Mucosa of rectum (tissue), 2 donors: ENCODE results near the gene RTN4RL2.

ENCODE experiments used
- H3K27ac ChIP-seq, 2 donors: one replicate each; pipeline ENCODE4 v1.7.0; 2013; ENCODE audit warnings: inconsistent platforms in 2 of 2, low read depth in 2 of 2, low read length in 2 of 2
- H3K27me3 ChIP-seq, 2 donors: one replicate each; pipeline ENCODE4 v1.7.0; 2013; ENCODE audit warnings: low read length in 2 of 2; ENCODE audit not compliant: control insufficient read depth in 2 of 2, insufficient read depth in 2 of 2
- H3K36me3 ChIP-seq, 2 donors: one replicate each; pipeline ENCODE4 v1.7.0; 2013; ENCODE audit warnings: low read length in 2 of 2; ENCODE audit not compliant: control insufficient read depth in 2 of 2, insufficient read depth in 2 of 2
- H3K4me1 ChIP-seq, 2 donors: one replicate each; pipeline ENCODE4 v1.7.0; 2013; ENCODE audit warnings: low read length in 2 of 2, mild to moderate bottlenecking in 1 of 2; ENCODE audit not compliant: control insufficient read depth in 2 of 2, insufficient read depth in 2 of 2
- H3K4me3 ChIP-seq, 2 donors: one replicate each; pipeline ENCODE4 v1.7.0; 2013; ENCODE audit warnings: low read length in 2 of 2
- H3K9ac ChIP-seq, 2 donors: one replicate each; pipeline ENCODE4 v1.7.0; 2013; ENCODE audit warnings: low read length in 2 of 2, low read depth in 1 of 2, mild to moderate bottlenecking in 1 of 2
- H3K9me3 ChIP-seq, 2 donors: one replicate each; pipeline ENCODE4 v1.7.0; 2013; ENCODE audit warnings: low read length in 2 of 2; ENCODE audit not compliant: control insufficient read depth in 2 of 2
- donor health status: healthy.
- donor health status: Normal muscosa, but diverticular disease.

Gene RTN4RL2

GRCh38 chr11:57487021-57487778 is 26.9 kb downstream of the RTN4RL2 start:
- Histone ChIP-seq H3K4me1 (peaks cover 0 to 3% of the 10 kb centered on the region in 2 donors), H3K27me3 (peaks cover 4 to 7% of the 10 kb centered on the region in 2 donors), H3K36me3 (peaks cover 17 to 18% of the 10 kb centered on the region in 2 donors), H3K4me3 (no peak overlapping the region), H3K9me3 (no peaks in the 10 kb centered on the region), H3K27ac (no peak overlapping the region), H3K9ac (no peak overlapping the region)

DNA sequence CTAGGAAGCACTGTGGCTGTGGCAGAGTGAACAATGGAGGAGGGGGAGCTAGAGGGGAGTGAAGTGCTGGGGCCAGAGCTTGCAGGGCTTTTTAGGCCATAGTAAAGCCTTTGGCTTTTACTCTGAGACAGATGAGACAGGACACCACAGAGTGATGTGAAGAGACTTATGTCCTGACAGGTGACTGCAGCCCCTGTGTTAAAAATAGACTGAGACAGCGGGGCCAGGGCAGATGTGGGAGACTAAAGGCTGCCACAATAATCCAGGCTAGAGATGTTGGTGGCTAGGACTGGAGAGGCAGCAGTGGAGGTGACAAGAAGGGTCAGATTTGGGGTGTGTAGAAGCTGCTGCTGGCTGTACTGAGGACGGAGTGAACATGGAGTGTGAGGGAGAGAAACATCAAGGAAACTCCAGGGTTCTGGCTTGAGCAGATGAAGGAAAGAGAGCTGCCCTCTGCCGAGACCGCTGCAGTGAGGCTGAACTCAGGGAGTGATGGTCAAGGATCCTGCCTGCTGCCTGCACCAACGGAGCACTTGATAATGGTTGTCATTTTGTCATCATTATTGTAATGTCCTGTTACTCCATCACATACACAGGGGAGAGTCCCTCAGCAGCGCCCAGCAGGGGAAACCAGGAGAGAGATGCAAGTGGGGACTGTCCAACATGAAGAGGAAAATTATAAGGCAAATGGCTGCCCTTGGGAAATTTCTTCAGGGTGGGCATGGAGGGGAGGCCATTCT is 27.8 kb downstream of the RTN4RL2 start:
- H3K4me1 ChIP-seq = peaks cover 0 to 3% of the 10 kb centered on the region in 2 donors
- H3K27ac ChIP-seq = no peak overlapping the region
- no peaks in the 10 kb centered on the region for H3K9me3 ChIP-seq
- peaks cover 4 to 6% of the 10 kb centered on the region in 2 donors for H3K27me3 ChIP-seq
- peaks cover 17 to 18% of the 10 kb centered on the region in 2 donors for H3K36me3 ChIP-seq
- H3K4me3 ChIP-seq = no peak overlapping the region
- no peak overlapping the region for H3K9ac ChIP-seq

- peaks cover 11 to 18% of the 10 kb centered on the region in 2 donors for H3K36me3 ChIP-seq
- no peak overlapping the region for H3K9ac ChIP-seq
- H3K4me1 ChIP-seq = no peaks in the 10 kb centered on the region
- no peak overlapping the region for H3K4me3 ChIP-seq
- H3K9me3 ChIP-seq = no peaks in the 10 kb centered on the region
- peaks cover 0 to 2% of the 10 kb centered on the region in 2 donors for H3K27me3 ChIP-seq
- no peak overlapping the region for H3K27ac ChIP-seq
These were observed 30.3 kb downstream of the RTN4RL2 start for GRCh38 chr11:57490456-57491248.

GRCh38 chr11:57491371-57492061 is 31.2 kb downstream of the RTN4RL2 start:
- Histone ChIP-seq H3K4me3 (no peak overlapping the region), H3K27me3 (no peaks in the 10 kb centered on the region), H3K4me1 (no peaks in the 10 kb centered on the region), H3K36me3 (peaks cover 8 to 18% of the 10 kb centered on the region in 2 donors), H3K9me3 (no peaks in the 10 kb centered on the region), H3K9ac (no peak overlapping the region), H3K27ac (no peak overlapping the region)

GRCh38 chr11:57493507-57494503 is 33.5 kb downstream of the RTN4RL2 start:
- H3K36me3 ChIP-seq = peaks cover 2 to 9% of the 10 kb centered on the region in 2 donors
- no peak overlapping the region for H3K27ac ChIP-seq
- no peaks in the 10 kb centered on the region for H3K4me1 ChIP-seq
- no peaks in the 10 kb centered on the region for H3K9me3 ChIP-seq
- H3K27me3 ChIP-seq = no peaks in the 10 kb centered on the region
- H3K9ac ChIP-seq = no peak overlapping the region
- no peak overlapping the region for H3K4me3 ChIP-seq

DNA sequence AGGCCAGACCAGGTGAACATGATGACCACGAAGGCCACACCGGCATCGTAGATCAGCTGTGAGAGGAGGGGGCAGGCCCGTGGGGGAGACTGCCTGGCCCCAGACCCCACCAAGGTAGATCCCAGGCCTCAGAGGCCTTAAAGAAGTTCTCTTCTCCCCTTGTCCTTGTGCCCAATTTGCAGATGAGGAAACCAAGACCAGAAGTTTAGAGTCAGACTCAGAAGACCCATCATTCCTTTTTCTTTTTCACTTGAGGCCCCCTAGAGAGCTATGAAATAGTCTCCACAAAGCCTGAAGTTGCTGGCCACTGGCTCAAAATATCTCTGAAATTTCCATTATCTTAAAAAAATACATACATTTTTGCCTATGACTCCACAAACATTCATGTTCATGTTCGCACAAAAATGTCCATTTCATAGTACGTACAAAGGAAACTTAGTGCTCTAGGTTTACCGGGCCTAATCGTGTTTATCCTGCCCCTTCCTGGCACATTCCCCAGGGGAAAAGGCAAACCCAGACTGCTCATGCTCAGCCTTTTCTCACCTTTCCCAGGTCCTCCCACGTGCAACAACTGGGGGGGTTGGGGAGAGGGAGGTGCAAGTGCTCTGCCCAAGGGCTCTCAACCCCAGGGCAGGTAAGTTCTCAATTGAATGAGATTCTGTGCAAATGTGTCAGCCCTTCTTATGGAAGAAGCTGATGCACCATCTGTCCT is 35.9 kb downstream of the RTN4RL2 start:
- Histone ChIP-seq H3K27me3 (no peaks in the 10 kb centered on the region), H3K4me3 (no peak overlapping the region), H3K36me3 (peaks cover 2 to 3% of the 10 kb centered on the region in 2 donors), H3K9ac (no peak overlapping the region), H3K27ac (no peak overlapping the region), H3K9me3 (no peaks in the 10 kb centered on the region), H3K4me1 (peaks cover 0 to 10% of the 10 kb centered on the region in 2 donors)

- H3K27me3 ChIP-seq = no peaks in the 10 kb centered on the region
- no peak overlapping the region for H3K27ac ChIP-seq
- H3K9me3 ChIP-seq = no peaks in the 10 kb centered on the region
- H3K4me1 ChIP-seq = peaks cover 0 to 10% of the 10 kb centered on the region in 2 donors
- H3K36me3 ChIP-seq = peaks cover 3 to 4% of the 10 kb centered on the region in 2 donors
- no peak overlapping the region for H3K4me3 ChIP-seq
- no peak overlapping the region for H3K9ac ChIP-seq
These were observed 37.2 kb downstream of the RTN4RL2 start for GRCh38 chr11:57497303-57498247.

- H3K4me3 ChIP-seq = no peak overlapping the region
- no peak overlapping the region for H3K27ac ChIP-seq
- H3K9ac ChIP-seq = no peak overlapping the region
- H3K36me3 ChIP-seq = peaks cover 3 to 4% of the 10 kb centered on the region in 2 donors
- H3K4me1 ChIP-seq = peaks cover 0 to 10% of the 10 kb centered on the region in 2 donors
- H3K27me3 ChIP-seq = no peaks in the 10 kb centered on the region
- no peaks in the 10 kb centered on the region for H3K9me3 ChIP-seq
These were observed 38.2 kb downstream of the RTN4RL2 start for GRCh38 chr11:57498540-57498939.
